ENCODE results near the gene ZNF17. TPM values are rescaled to one million over a fixed set of nuclear protein-coding genes. Genes with fewer than 3 reads are reported as not detected.

The ZNF17 gene
- total RNA-seq, 4 donors from 2014 or later = 4.4 to 12.6 (median 6.2) TPM

DNA sequence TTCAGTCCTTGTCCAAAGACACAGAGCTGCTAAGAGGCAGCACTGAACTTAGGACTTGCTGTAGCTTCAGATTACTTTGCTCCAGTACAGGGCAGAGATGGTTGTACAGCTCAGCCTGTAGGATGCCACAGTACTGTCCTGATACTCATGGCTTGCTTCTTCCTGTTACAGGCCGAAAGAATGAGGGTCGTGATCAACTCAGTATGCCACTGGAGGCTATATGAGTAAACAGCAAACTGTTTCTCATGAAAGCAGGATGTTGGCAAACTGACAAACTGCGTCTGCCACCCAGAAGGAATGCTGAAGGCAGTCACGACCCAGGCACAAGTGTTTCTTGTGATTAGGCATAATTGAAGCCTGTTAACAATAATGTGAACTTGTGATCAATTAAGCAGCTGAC lies 27.0 kb downstream of the ZNF17 start:
- H3K27me3 ChIP-seq = no peaks in the 10 kb centered on the region
- 80 to 94% methylated on average over 4 of the region's 4 CpGs for WGBS, 2 donors
- DNase-seq = no peak
- H3K9me3 ChIP-seq = peaks cover 0 to 47% (median 8%) of the 10 kb centered on the region in 3 donors
- intact Hi-C loops (cut with DNase I) = no loop called here
- H3K4me3 ChIP-seq = no peak overlapping the region
- no peak overlapping the region for H3K27ac ChIP-seq
- H3K36me3 ChIP-seq = peaks cover 4 to 44% (median 6%) of the 10 kb centered on the region in 3 donors
- TF ChIP-seq POLR2A (IDR thresholded peaks at IDR 0.05) = no peak
- TF ChIP-seq CTCF (IDR thresholded peaks at IDR 0.05) = no peak
- peaks cover 5 to 27% (median 16%) of the 10 kb centered on the region in 3 donors for H3K4me1 ChIP-seq

GRCh38 chr19:57438925-57439324 lies 28.0 kb downstream of the ZNF17 start:
- intact Hi-C loops (cut with DNase I) = no loop called here
- Histone ChIP-seq H3K4me3 (no peak overlapping the region), H3K9me3 (peaks cover 6 to 57% (median 17%) of the 10 kb centered on the region in 3 donors), H3K4me1 (peaks cover 5 to 27% (median 16%) of the 10 kb centered on the region in 3 donors), H3K36me3 (peaks cover 6 to 54% (median 12%) of the 10 kb centered on the region in 3 donors), H3K27ac (no peak overlapping the region), H3K27me3 (no peaks in the 10 kb centered on the region)
- DNase-seq = no peak
- 80 to 93% methylated on average over 9 of the region's 9 CpGs for WGBS, 2 donors
- no peak for TF ChIP-seq CTCF (IDR thresholded peaks at IDR 0.05)
- no peak for TF ChIP-seq POLR2A (IDR thresholded peaks at IDR 0.05)

GRCh38 chr19:57441979-57442752 lies 31.2 kb downstream of the ZNF17 start:
- intact Hi-C loops (cut with DNase I) = no loop called here
- H3K36me3 ChIP-seq = peaks cover 6 to 78% (median 12%) of the 10 kb centered on the region in 3 donors
- no peak for DNase-seq
- H3K4me1 ChIP-seq = peaks cover 0 to 2% (median 0%) of the 10 kb centered on the region in 3 donors
- no peak overlapping the region for H3K4me3 ChIP-seq
- 90 to 98% methylated on average over 4 to 5 of the region's 7 CpGs for WGBS, 2 donors
- H3K27ac ChIP-seq = no peak overlapping the region
- TF ChIP-seq POLR2A (IDR thresholded peaks at IDR 0.05) = no peak
- TF ChIP-seq CTCF (IDR thresholded peaks at IDR 0.05) = no peak
- H3K9me3 ChIP-seq = peaks cover 6 to 86% (median 30%) of the 10 kb centered on the region in 3 donors
- H3K27me3 ChIP-seq = no peaks in the 10 kb centered on the region

DNA sequence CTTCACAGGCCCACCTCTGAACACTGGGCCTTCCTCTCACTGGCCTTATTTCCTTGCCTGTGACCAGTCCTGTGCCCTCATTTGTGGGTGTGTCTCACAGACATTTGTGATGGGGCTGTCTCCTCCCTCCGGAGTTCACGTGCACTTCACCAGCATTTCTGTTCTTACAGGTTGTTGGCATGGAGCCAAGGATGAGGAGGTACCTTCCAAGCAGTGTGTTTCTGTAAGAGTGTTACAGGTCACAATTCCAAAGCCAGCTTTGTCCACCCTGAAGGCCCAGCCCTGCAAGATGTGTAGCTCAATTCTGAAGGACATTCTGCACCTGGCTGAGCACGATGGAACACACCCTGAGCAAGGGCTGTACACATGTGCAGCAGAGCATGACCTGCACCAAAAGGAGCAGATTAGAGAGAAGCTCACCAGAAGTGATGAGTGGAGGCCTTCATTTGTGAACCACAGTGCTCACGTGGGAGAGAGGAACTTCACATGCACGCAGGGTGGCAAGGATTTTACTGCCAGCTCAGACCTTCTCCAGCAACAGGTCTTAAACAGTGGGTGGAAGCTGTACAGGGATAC lies 32.2 kb downstream of the ZNF17 start:
- no peak overlapping the region for H3K27ac ChIP-seq
- H3K4me1 ChIP-seq = no peaks in the 10 kb centered on the region
- no peaks in the 10 kb centered on the region for H3K27me3 ChIP-seq
- TF ChIP-seq CTCF (IDR thresholded peaks at IDR 0.05) (no peak), POLR2A (IDR thresholded peaks at IDR 0.05) (no peak)
- 54 to 79% methylated on average over 5 of the region's 5 CpGs for WGBS, 2 donors
- H3K9me3 ChIP-seq = peaks cover 6 to 95% (median 35%) of the 10 kb centered on the region in 3 donors
- H3K4me3 ChIP-seq = no peak overlapping the region
- H3K36me3 ChIP-seq = peaks cover 5 to 70% (median 12%) of the 10 kb centered on the region in 3 donors
- DNase-seq = no peak
- intact Hi-C loops (cut with DNase I) = no loop called here

GRCh38 chr19:57452307-57452706 lies 41.3 kb downstream of the ZNF17 start:
- DNase-seq = no peak
- Histone ChIP-seq H3K9me3 (peaks cover 0 to 75% (median 17%) of the 10 kb centered on the region in 3 donors), H3K27me3 (no peaks in the 10 kb centered on the region), H3K4me1 (no peaks in the 10 kb centered on the region), H3K4me3 (no peak overlapping the region), H3K27ac (no peak overlapping the region), H3K36me3 (peaks cover 0 to 5% (median 0%) of the 10 kb centered on the region in 3 donors)
- intact Hi-C loops (cut with DNase I) = no loop called here
- no peak for TF ChIP-seq CTCF (IDR thresholded peaks at IDR 0.05)
- TF ChIP-seq POLR2A (IDR thresholded peaks at IDR 0.05) = no peak
- 87 to 96% methylated on average over 3 of the region's 3 CpGs for WGBS, 2 donors
